ENCODE results near the gene TACC2.

Gene TACC2

DNA sequence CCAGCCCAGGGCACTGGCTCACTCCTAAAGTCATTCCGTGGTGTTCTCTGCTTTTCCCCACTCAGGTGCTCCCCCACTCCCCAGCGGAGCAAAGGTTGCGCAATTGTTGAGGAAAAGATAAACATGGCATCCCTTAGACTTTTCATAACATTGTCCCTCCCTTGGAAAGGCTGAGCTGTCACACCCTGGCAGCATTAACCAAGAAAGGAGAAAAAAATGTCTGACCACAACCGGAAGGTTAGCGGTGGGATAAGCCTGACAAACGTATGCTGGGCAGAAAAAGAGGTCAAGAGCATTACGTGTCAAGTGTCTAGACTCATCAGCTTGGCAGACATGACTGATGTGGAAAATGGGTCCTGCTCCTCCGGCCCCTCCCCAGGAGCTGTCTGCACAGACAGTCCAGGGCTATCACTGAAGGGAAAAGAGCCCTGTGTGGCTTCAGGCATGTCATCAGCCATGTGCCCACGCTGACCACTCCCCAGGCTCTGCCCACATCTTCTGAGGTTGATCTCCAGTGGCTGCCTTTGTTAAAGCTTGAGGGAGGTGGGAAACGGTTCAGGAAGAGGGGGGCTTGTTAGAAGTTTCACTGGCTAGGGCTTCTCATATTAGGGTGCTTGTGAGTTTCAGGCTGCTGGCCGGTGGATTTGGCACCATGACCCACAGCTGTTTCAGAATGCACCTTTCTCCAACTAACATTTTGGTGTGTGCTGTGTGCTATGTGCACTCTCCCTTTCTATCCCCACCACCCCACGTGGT lies 312.3 kb downstream of the TACC2 start:
- no peak for DNase-seq

DNA sequence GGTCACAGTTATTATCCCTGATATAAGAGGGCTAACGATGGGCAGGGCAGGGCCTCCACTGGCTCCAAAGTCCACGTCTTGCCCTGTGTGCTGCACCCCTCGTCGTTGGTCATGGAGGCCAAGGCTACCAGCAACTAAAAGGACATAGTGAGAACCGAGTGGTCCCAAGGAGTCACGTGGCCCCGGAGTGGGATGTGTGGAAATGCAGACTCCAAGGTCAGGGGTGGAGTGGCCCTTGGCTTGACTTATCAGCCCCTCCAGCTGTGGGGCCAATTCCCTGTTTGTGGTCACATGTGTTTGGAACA lies 312.8 kb downstream of the TACC2 start:
- DNase-seq, result no peak

DNA sequence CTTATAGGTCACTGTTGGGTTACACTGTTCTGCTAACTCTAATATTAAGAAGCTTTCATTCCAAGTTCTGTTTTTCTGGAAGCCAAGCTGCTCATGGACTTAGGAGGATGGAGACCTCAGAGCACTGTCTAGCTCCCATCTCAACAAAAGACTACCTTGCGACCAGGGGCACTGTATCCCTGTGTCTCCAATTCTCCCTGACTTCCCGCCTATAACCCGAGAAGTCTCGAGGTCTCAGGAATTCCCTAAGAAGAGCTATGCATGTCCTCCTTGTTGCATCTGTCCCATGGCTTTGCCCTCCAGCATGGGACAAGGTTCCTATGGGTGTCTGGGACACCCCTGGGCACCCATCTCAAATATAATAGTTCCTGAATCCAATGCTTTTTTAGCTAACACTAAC lies 313.4 kb downstream of the TACC2 start:
- no peak for DNase-seq

DNA sequence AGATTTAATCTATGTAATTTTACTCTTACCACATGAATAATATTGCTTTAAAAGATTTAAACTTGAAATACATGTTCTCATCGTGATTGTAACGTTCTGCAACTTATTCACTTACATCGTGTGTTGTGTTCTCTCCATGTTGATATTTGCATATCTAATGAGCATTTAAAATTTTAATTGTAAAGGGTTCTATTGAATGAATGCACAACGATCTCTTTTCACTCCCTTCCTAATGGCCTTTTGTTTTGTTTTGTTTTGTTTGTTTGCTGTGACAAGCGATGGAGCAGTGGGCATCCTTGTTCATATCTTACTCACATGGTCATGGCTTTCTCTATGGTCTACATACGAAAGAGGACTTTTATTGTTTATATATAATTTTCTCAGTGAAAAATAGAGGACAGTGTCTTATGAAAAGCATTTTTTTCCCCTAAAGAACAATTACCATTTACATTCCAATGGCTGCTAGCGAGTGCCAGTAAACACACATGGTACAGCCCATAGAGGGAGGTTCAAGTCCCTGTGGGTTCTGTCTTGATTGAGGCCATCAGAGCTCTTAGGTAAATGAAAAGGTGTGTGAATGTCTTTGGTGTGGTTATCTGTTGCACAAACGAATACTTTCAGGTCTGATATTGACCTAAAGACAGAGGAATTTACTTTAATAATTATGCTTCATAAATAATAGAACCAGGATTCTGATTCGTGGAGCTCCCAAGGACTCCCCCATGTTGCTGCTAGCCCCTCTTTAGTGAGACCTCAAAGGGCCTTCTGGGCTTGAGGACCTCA lies 314.5 kb downstream of the TACC2 start:
- no peak for DNase-seq

Measured in cortex of kidney (tissue), 1 donor.